ENCODE data around the gene DNAI4. TPM values are rescaled to one million over a fixed set of nuclear protein-coding genes. Genes with fewer than 3 reads are reported as not detected.

The DNAI4 gene
- total and polyA plus RNA-seq, 9 of the 15 experiments (the other 6 are each of a cell fraction or from before 2014, with no cell fraction given): 0.57 to 4.8 (median 2.6) TPM; not detected in 1

- TF ChIP-seq ZNF655 (CRISPR knock-in tag; IDR thresholded peaks at IDR 0.05) (no peak), SP1 (CRISPR knock-in tag; IDR thresholded peaks at IDR 0.05) (peak; percentile 77), POLR2G (IDR thresholded peaks at IDR 0.05; ENCODE audit: low read depth, low read length) (peak; percentile 93), ZNF407 (IDR thresholded peaks at IDR 0.05; ENCODE audit: low read depth) (peak; percentile 69; the same call in 1 of the 2 replicates), CGGBP1 (CRISPR knock-in tag; IDR thresholded peaks at IDR 0.05) (no peak), AFF4 (CRISPR knock-in tag; IDR thresholded peaks at IDR 0.05) (peak; percentile 44; the same call in 1 of the 2 replicates), THAP12 (CRISPR knock-in tag; IDR thresholded peaks at IDR 0.05) (0 out of 2 replicates have a peak, but pooled peaks have one; percentile 5), POLR3G (IDR thresholded peaks at IDR 0.05; ENCODE audit: extremely low read depth, insufficient read length, insufficient replicate concordance) (no peak)
Measured at GRCh38 chr1:66924756-66925557, at the start of gene DNAI4, which contains the start of gene MIER1 (continued).
